HG03064 (cell line): ENCODE measurements around the gene TXNL4B.
"Not testable (repeated sequence)": the region's sequence is repeated elsewhere in the genome, so short reads cannot be mapped to it uniquely, and the experiment has no call there.

Experiments
- ATAC-seq: cut with Tn5 transposase; IDR thresholded peaks from one replicate; pipeline ENCODE4 v1.9.1; 2021; ENCODE audit warnings: low read depth; ENCODE audit not compliant: unreplicated experiment

The TXNL4B gene

DNA sequence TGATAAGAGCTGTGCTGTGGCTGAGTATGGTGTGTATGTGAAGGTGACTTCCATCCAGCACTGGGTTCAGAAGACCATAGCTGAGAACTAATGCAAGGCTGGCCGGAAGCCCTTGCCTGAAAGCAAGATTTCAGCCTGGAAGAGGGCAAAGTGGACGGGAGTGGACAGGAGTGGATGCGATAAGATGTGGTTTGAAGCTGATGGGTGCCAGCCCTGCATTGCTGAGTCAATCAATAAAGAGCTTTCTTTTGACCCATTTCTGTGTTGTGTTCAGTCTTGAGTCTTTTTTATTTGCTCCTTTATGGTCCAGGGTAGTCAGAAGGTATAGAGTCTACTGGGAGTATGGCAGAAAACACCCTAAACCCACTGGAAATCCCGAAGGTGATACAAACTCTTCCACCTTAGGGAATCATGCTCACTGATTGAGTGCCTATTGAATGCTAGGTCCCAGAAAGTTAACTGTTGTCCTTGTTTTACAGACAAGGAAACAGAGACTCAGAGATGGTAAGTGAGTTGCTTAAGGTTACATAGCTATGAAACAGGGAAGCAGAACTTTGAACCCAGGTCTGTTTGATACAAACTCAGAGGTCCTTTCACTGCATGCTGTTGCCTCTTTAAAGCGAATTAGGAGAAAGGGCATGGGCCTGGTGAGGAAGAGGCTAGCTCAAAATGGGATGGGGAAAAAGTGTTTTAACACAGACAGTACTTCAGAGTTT is 16.3 kb downstream of the TXNL4B start:
- not testable (repeated sequence) for ATAC-seq

DNA sequence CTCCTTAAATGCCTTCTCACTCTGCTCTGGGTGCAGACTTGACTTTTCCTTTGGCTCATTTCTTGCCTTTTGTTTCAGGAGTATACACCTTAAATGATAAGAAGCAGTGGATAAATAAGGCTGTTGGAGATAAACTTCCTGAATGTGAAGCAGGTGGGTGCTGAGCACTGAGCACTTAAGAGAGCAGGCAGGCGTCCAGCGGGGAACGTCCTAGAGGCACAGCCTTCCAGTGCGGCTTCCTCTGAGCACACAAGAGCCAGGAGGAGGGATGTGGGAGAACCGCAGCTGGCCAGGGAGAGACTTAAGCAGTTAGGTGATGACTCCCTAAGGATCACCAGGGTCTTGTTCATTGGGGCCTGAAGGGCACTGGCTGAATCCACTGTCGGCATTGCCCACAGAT is 18.4 kb downstream of the TXNL4B start:
- not testable (repeated sequence) for ATAC-seq

DNA sequence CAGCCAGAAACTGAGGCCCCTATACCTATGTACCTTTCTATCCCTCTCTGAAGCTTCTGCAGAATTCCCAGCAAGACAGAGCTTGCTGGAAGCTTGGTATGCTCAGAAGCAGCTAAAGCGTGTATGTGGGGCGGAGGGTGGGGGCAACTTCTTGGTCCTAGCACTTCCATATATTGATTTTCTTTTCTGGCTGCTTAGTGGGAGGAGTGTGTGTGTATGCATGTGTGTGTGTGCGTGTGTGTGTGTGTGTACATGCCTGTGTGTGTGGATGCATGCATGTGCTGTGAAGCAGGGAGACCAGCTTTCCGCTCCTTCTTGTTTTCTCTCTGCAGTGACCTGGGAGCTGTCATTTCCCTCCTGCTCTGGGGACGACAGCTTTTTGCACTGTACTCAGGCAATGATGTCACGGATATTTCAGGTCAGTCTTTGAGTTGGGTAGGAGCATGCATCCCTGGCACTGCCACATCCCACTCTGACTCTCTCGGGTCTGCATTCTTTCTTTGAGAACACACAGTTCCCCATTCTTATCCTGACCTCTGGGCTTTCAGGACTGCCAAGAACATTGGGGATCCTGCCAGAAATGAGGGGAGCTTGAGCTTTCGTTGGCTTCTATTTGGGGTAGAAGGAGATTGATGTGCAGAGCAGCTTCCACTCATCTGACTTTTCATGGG is 19.7 kb downstream of the TXNL4B start:
- no peak for ATAC-seq

DNA sequence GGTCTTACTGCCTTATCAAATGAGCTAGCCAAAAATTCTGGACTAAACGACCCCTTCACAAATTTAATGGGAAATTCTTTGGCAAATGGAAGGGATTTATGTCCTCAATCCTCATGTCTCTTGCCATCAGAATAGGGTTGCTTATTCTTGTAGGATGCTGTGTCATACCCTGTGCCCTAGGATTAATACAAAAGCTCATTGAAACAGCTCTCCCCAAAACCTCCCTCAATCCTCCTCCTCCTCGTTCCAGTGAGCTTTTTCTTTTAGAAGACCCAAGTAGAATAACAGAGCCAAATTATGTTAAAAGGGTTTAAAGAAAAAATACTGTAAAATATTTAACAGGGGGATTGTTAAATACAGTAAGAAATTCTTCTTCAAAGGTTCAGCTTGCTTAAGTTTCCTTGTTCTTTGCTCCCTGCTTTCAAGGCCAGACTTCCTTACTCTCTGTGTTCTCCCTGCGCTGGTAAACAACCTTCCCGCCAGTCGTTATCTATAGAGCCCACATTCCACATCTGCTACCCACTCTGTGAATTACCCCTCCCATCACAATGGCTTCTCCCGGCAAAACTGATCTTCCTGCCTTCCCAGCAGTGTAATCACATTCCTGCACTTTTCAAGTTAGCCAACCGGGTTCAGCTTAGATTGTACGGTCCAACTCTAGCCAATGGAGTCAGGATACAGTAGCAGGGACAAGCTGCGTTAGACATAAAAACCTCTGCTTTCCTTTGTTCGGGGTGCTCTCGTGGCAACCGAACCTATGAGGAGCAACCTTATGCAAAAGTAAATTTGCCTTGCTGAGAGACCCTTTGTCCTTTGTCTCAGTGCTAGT is 20.7 kb downstream of the TXNL4B start:
- ATAC-seq, result no peak

DNA sequence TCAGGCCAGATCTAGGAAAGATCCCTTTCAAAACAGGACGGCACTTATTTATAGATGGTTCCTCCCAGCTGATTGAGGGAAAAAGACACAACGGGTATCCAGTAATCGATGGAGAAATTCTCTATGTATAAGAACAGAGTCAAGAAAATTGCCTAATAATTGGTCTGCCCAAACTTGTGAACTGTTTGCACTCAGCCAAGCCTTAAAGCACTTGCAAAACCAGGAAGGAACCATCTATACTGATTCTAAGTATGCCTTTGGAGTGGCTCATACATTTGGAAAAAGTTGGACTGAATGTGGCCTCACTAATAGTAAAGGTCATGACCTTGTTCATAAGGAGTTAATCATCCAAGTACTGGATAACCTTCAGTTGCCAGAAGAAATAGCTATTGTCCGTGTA is 24.5 kb downstream of the TXNL4B start:
- ATAC-seq, result no peak

DNA sequence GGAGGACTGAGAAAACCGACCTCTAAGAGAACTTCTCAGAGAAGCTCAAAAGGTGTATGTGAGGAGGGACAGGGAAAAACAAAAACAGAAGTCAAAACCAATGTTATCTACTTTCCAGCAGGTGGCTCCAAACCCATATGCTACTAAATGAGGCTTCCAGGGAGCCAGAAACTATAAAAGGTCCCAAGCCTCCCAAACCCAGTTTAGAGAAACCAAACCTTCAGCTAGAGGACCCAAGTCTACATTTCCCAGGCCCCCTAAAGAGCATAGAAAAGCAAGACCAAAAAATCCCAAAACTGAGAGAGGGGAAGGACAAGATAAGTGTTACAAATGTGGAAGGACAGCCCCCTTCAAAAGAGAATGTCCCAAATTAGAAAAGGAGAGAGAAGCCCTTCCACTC is 26.7 kb downstream of the TXNL4B start:
- ATAC-seq, result no peak

DNA sequence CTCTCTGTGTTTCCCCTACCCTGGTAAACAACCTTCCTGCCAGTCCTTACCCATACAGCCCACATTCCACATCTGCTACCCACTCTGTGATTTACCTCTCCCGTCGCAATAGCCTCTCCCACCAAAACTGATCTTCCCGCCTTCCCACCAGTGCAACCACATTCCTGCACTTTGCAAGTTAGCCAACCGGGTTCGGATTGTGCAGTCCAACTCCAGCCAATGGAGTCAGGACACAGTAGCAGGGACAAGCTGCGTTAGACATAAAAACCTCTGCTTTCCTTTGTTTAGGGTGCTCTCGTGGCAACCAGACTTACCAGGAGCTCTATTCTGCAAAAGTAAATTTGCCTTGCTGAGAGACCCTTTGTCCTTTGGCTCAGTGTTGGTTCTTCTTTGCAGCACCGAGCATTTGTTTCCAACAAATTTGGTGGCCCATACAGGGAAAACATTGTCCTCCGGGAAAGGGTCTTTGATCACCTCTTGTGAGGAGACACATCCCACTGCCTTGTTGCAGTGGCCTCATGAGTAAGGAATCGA is 29.0 kb downstream of the TXNL4B start:
- no peak for ATAC-seq

DNA sequence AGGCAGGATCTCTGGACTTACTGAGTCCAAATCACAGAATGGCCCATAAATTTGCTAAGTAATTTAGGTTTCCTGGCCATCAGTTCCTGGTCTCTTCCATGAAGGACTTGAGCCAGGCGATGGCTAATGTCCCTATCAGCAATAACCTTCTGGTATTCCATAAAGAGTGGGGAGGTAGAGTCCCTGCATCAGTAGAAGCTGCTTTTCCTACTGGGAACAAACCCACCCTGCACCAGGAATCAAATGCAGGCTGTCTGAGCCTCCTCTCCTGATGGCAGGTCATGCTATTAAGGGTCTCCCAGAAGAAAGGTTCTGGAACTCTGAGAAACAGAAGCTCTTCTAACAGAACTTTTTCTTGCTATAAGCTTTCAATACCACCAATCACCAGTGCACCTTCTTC is 31.9 kb downstream of the TXNL4B start:
- ATAC-seq, result no peak

DNA sequence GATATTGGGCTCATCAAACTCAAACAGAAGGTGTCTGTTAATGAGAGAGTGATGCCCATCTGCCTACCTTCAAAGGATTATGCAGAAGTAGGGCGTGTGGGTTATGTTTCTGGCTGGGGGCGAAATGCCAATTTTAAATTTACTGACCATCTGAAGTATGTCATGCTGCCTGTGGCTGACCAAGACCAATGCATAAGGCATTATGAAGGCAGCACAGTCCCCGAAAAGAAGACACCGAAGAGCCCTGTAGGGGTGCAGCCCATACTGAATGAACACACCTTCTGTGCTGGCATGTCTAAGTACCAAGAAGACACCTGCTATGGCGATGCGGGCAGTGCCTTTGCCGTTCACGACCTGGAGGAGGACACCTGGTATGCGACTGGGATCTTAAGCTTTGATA is 33.0 kb downstream of the TXNL4B start:
- ATAC-seq, result no peak

DNA sequence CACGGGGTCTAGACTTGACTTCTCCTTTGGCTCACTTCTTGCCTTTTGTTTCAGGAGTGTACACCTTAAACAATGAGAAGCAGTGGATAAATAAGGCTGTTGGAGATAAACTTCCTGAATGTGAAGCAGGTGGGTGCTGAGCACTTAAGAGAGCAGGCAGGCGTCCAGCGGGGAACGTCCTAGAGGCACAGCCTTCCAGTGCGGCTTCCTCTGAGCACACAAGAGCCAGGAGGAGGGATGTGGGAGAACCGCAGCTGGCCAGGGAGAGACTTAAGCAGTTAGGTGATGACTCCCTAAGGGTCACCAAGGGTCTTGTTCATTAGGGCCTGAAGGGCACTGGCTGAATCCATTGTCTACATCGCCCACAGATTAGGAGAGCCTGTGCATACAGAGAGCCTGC is 34.4 kb downstream of the TXNL4B start:
- not testable (repeated sequence) for ATAC-seq

DNA sequence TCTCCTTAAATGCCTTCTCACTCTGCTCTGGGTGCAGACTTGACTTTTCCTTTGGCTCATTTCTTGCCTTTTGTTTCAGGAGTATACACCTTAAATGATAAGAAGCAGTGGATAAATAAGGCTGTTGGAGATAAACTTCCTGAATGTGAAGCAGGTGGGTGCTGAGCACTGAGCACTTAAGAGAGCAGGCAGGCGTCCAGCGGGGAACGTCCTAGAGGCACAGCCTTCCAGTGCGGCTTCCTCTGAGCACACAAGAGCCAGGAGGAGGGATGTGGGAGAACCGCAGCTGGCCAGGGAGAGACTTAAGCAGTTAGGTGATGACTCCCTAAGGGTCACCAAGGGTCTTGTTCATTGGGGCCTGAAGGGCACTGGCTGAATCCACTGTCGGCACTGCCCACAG is 36.1 kb downstream of the TXNL4B start:
- ATAC-seq, result not testable (repeated sequence)

DNA sequence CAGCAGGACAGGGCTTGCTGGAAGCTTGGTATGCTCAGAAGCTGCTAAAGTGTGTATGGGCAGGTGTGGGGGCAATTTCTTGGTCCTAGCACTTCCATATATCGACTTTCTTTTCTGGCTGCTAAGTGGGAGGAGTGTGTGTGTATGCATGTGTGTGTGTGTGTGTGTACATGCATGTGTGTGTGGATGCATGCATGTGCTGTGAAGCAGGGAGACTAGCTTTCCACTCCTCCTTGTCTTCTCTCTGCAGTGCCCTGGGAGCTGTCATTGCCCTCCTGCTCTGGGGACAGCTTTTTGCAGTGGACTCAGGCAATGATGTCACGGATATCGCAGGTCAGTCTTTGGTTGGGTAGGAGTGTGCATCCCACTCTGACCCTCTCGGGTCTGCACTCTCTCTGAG is 37.5 kb downstream of the TXNL4B start:
- no peak for ATAC-seq

DNA sequence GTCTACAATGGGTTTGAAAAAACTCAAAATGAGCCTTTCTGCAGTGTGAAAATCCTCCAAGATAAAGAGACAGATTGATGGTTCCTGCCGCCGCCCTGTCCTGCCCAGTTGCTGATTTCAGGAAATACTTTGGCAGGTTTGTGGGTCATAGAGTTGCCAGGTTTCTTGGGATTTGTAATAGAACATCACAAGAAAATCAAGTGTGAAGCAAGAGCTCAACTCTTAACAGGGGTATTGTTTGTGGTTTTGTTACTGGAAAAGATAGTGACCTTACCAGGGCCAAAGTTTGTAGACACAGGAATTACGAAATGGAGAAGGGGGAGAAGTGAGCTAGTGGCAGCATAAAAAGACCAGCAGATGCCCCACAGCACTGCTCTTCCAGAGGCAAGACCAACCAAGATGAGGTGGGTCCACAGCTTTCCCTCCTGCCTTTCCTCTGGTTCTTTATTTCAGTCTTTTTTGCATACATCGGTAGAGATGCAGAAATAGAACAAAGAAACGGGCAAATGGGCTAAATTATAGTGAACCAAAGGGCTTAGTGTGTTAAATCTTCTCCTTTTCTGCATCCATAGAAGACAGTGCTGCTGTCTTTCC is 39.1 kb downstream of the TXNL4B start, which contains the start of gene HP:
HP (plus strand) TSS at position 252 of the 594 bp plus-strand sequence; CDS start at position 400, 148 bp downstream.
- not testable (repeated sequence) for ATAC-seq

DNA sequence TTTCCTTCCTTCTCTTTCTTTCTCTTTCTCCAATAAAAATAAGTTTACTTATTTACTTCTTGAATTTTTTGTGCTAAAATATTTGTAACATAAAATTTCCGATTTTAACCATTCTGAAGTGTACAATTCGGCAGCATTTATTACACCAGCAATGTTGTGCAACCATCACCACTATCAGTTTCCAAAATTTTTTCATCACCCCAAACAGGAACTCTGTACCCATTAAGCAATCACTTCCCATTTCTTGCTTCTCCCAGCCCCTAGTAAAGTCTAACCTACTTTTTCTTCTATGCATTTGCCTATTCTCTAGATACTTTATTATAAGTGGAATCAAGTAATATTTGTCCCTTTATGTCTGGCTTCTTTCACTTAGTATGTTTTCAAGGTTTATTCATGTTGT is 41.6 kb downstream of the TXNL4B start:
- ATAC-seq, result no peak

DNA sequence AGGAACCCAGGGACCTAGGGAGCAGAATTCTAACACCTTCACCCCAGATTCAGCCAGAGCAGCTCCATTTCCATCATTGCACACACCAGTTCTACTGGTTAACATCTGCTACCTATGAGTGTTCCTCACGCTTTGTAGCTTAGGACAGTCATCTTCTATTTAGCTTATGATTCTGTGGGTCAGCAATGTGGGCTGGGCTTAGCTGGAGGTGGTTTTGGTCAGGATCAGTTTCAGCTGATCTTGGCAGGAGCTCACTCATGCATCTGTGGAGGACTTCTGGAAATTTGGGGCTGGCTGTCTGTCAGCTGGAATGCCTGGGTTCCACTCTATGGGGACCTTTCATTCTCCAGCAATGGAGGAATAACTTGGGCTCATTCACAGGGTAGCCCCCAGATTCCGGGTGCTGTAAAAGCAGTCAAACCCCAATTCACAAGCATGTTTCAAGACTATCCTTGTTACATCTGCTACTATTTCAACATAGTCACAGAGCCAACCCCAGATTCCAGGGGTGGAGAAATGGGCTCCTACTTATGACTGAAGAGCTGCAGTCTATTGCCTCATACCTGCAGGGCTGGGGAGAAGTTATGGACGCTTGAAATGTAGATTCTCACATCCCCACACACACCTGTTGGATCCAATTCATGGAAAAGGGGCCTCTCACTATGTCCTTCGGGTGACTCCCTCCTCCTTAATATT is 42.5 kb downstream of the TXNL4B start:
- no peak for ATAC-seq

DNA sequence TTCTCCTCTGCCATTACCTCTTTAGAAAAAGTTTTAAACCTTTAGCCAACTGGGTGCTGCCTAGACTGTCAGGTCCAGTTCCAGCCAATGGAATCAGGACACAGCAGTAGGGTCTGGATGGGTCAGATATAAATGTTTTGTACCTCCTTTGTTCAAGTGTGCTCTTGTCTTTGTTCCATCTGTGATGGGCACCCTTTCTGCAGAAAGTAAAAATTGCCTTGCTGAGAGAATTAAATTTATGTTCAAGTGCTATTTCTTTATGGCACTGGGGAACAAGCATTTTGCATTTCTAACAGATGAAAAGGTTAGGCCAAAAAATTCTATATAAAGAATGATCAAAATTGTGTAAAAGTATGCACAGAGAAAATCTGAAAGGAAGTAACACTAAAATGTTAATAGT is 44.3 kb downstream of the TXNL4B start:
- no peak for ATAC-seq

DNA sequence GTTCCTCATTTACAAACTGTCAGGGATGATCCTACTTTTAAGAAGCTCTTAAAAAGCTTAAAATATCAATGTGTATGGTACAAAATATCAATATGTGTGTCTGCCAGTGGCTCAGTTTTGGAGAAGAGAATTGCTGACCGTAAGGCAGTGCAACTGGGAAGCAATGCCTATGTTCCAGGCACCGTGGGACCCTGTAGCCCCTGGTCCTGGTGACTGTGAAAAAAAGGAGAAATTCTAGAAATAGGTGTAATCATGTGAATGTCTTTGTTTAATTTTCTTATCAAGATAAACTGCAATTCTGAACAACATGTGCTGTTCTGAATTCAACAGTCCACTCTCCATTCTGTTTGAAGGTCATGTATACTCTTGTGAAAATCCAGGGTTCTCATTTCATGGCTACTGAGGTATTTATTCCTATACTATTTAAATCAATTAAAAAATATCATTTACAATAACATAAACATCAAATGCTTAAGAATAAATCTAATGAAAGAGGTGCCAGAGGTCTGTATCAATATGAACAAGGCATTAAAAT is 48.5 kb downstream of the TXNL4B start:
- no peak for ATAC-seq

DNA sequence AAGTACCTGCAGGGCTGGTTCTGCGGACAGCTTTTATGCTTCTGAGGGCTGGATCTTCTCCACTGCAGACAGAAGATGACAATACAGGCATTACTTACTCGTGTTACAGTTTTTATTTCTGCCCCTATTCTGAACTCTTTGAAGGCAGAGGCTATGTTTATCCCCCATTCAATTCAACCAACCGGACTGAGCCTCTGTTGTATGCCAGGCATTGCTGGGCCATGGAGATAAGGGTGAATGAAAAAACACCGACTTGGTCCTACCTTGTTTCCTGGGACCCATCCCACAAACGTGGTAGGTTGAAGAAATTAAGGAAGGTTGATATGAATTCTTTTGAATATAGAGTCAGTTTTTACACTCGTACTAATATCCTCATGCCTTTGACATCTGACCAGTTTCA is 49.1 kb downstream of the TXNL4B start:
- ATAC-seq, result no peak

DNA sequence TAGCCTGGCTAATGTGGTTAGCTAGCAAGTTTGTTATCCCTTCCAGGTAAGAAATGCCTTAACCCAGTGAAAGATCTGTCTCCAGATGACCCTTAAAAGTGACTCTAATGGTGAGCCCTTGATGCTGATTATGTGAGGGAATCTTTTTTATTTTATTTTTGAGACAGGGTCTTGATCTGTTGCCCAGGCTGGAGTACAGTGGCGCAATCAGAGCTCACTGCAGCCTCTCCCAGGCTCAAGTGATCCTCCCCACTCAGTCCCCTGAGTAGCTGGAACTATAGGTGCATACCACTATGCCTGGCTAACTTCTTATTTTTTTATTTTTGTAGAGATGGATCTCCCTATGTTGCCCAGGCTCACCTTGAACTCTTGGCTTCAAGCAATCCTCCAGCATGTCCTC is 49.9 kb downstream of the TXNL4B start:
- ATAC-seq, result no peak

DNA sequence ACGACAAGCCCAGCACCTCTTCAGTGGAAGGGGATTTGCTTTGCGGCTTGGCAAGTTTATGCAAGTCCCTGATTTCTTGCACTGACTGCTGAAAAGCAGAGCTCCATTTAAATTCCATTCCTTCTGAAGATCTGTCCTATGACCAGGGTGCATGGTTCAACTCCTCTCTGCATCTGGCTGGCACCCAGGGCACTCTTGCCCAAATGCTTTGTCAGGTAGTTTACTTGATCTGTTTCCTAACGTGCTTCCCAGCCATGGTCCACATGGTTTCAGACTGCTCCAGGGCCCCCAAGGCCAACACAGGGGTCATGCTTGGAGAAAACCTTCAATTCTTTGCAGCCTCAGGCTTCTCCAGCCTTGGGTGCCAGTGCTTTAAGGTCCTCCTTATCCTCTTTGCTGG is 50.4 kb downstream of the TXNL4B start:
- no peak for ATAC-seq
